K562 (cell line): ENCODE data around the gene MLH3. TPM values are rescaled to one million over a fixed set of nuclear protein-coding genes. Genes with fewer than 3 reads are reported as not detected.

ENCODE experiments used
- CHCHD3 ChIP-seq: fragments of 250-450 bp; sonication (Bioruptor Pico); IDR thresholded peaks from 2 replicates; pipeline ENCODE4 v2.1.2; 2022; ENCODE audit warnings: mild to moderate bottlenecking
- YY1 ChIP-seq, 3 experiments: IDR thresholded peaks; 2 replicates each; pipeline ENCODE4 v1.6.1; 2011; ENCODE audit warnings: low read length in 2 of 3, mild to moderate bottlenecking in 2 of 3, moderate library complexity in 2 of 3, borderline replicate concordance in 1 of 3, control low read depth in 1 of 3, low read depth in 1 of 3; ENCODE audit not compliant: insufficient read depth in 3 of 3, insufficient replicate concordance in 2 of 3, control insufficient read depth in 1 of 3, insufficient read length in 1 of 3; ENCODE audit errors: extremely low read depth in 1 of 3
- ZNF57 ChIP-seq: fragments of 450-650 bp; formaldehyde crosslinking; IDR thresholded peaks from 2 replicates; pipeline ENCODE4 v1.4.0; 2020; ENCODE audit warnings: mild to moderate bottlenecking, moderate library complexity
- ZNF717 ChIP-seq: fragments of 250-450 bp; sonication (Bioruptor Pico); IDR thresholded peaks from 2 replicates; pipeline ENCODE4 v1.5.0; 2021
- ZNF780A ChIP-seq: fragments of 250-450 bp; sonication (Bioruptor Pico); IDR thresholded peaks from 2 replicates; pipeline ENCODE4 v1.5.0; 2021; ENCODE audit warnings: mild to moderate bottlenecking
- polyA plus RNA-seq, 8 experiments: library from polyadenylated mRNA; depleted of rRNA in 4 of 8; stranded (reverse) in 5 of 8; unstranded in 3 of 8; fragments of >200 nt; fragmentation: Nextera tagmentation in 2 of 8; fragmentation: Illumina TruSeq in 1 of 8; extraction: Ambion mirVana in 2 of 8; extraction: Trizol in 1 of 8; gene quantifications; 2 replicates each; pipeline versions ENCODE4 v1.2.1 to v1.2.3, GENCODE V29; 2011 to 2014; ENCODE audit warnings: inconsistent platforms in 1 of 8, missing spikeins in 1 of 8
- total RNA-seq, 7 experiments: library from RNA; depleted of rRNA in 6 of 7; stranded (reverse); fragments of >200 nt in 6 of 7; fragmentation: Illumina TruSeq in 2 of 7; extraction: Trizol in 2 of 7; gene quantifications; 2 replicates each; pipeline versions ENCODE4 v1.2.1 to v1.2.3, GENCODE V29; 2011 to 2021; ENCODE audit warnings: low replicate concordance in 1 of 7
- TF ChIP-seq, protein P1 (sequence below): fragments of 450-650 bp; formaldehyde crosslinking; IDR thresholded peaks from 2 replicates; pipeline ENCODE4 v1.4.0; 2020; ENCODE audit warnings: mild to moderate bottlenecking, moderate library complexity
- TF ChIP-seq, protein P2 (sequence below): sonication (generic); formaldehyde crosslinking; IDR thresholded peaks from 2 replicates; pipeline ENCODE4 v1.8.0; 2023; ENCODE audit warnings: missing genetic modification reagents, mild to moderate bottlenecking, borderline replicate concordance
- TF ChIP-seq, protein P3 (sequence below), 2 experiments: fragments of 450-650 bp; formaldehyde crosslinking in 1 of 2; IDR thresholded peaks; 2 replicates each; pipeline versions ENCODE4 v1.4.0 to v1.6.1; 2014 to 2020; ENCODE audit warnings: mild to moderate bottlenecking in 2 of 2, borderline replicate concordance in 1 of 2, low read depth in 1 of 2

MLH3 gene
- total and polyA plus RNA-seq, 9 of the 15 experiments (the other 6 are each of a cell fraction or from before 2014, with no cell fraction given): 5.9 to 15.3 (median 10.7) TPM

DNA sequence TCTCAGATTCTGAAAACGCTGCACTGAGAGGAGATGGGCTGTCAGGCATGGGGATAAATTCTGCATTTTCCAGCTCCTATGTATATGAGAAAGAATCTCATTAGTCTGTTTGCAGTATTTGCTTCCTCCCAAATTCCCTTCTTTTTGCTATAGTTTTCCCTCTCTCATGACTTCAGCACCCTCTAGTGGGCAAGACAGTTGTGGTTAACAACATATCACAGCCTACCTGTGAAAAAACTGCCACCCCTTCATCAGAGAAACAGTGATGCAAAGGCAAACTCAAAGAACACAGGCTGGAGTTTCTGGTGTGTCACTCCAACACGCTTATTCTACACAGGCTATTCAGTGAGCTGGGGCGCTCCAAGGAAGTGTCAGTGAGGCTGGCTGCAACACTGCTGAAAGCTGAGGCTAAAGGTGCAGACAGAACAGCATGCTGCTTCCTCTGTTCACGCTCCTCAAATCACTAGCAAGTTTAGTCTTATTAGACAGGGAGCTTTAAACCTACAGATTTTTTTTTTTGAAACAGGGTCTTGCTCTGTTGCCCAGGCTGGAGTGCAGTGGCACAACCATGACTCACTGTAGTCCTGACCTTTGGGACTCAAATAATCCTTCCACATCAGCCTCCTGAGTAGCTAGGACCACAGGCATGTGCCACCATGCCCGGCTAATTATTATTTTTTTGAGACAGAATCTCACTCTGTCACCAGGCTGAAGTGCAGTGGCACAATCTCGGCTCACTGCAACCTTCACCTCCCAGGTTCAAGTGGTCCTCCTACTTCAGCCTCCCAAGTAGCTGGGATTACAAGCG, 37.5 kb upstream of the MLH3 start (continued):
- TF ChIP-seq, protein P1, sequence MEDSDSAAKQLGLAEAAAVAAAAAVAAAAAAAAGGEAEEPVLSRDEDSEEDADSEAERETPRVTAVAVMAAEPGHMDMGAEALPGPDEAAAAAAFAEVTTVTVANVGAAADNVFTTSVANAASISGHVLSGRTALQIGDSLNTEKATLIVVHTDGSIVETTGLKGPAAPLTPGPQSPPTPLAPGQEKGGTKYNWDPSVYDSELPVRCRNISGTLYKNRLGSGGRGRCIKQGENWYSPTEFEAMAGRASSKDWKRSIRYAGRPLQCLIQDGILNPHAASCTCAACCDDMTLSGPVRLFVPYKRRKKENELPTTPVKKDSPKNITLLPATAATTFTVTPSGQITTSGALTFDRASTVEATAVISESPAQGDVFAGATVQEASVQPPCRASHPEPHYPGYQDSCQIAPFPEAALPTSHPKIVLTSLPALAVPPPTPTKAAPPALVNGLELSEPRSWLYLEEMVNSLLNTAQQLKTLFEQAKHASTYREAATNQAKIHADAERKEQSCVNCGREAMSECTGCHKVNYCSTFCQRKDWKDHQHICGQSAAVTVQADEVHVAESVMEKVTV (CRISPR knock-in tag): peak; percentile 74
- TF ChIP-seq, protein P2, sequence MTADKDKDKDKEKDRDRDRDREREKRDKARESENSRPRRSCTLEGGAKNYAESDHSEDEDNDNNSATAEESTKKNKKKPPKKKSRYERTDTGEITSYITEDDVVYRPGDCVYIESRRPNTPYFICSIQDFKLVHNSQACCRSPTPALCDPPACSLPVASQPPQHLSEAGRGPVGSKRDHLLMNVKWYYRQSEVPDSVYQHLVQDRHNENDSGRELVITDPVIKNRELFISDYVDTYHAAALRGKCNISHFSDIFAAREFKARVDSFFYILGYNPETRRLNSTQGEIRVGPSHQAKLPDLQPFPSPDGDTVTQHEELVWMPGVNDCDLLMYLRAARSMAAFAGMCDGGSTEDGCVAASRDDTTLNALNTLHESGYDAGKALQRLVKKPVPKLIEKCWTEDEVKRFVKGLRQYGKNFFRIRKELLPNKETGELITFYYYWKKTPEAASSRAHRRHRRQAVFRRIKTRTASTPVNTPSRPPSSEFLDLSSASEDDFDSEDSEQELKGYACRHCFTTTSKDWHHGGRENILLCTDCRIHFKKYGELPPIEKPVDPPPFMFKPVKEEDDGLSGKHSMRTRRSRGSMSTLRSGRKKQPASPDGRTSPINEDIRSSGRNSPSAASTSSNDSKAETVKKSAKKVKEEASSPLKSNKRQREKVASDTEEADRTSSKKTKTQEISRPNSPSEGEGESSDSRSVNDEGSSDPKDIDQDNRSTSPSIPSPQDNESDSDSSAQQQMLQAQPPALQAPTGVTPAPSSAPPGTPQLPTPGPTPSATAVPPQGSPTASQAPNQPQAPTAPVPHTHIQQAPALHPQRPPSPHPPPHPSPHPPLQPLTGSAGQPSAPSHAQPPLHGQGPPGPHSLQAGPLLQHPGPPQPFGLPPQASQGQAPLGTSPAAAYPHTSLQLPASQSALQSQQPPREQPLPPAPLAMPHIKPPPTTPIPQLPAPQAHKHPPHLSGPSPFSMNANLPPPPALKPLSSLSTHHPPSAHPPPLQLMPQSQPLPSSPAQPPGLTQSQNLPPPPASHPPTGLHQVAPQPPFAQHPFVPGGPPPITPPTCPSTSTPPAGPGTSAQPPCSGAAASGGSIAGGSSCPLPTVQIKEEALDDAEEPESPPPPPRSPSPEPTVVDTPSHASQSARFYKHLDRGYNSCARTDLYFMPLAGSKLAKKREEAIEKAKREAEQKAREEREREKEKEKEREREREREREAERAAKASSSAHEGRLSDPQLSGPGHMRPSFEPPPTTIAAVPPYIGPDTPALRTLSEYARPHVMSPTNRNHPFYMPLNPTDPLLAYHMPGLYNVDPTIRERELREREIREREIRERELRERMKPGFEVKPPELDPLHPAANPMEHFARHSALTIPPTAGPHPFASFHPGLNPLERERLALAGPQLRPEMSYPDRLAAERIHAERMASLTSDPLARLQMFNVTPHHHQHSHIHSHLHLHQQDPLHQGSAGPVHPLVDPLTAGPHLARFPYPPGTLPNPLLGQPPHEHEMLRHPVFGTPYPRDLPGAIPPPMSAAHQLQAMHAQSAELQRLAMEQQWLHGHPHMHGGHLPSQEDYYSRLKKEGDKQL (CRISPR knock-in tag): no peak
- TF ChIP-seq ZNF717 (CRISPR knock-in tag): no peak
- TF ChIP-seq, protein P3, sequence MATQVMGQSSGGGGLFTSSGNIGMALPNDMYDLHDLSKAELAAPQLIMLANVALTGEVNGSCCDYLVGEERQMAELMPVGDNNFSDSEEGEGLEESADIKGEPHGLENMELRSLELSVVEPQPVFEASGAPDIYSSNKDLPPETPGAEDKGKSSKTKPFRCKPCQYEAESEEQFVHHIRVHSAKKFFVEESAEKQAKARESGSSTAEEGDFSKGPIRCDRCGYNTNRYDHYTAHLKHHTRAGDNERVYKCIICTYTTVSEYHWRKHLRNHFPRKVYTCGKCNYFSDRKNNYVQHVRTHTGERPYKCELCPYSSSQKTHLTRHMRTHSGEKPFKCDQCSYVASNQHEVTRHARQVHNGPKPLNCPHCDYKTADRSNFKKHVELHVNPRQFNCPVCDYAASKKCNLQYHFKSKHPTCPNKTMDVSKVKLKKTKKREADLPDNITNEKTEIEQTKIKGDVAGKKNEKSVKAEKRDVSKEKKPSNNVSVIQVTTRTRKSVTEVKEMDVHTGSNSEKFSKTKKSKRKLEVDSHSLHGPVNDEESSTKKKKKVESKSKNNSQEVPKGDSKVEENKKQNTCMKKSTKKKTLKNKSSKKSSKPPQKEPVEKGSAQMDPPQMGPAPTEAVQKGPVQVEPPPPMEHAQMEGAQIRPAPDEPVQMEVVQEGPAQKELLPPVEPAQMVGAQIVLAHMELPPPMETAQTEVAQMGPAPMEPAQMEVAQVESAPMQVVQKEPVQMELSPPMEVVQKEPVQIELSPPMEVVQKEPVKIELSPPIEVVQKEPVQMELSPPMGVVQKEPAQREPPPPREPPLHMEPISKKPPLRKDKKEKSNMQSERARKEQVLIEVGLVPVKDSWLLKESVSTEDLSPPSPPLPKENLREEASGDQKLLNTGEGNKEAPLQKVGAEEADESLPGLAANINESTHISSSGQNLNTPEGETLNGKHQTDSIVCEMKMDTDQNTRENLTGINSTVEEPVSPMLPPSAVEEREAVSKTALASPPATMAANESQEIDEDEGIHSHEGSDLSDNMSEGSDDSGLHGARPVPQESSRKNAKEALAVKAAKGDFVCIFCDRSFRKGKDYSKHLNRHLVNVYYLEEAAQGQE (IDR thresholded peaks at IDR 0.05; ENCODE audit: borderline replicate concordance): peak; percentile 73
- TF ChIP-seq, protein P3 (CRISPR knock-in tag; IDR thresholded peaks at IDR 0.05; ENCODE audit: low read depth): no peak
- TF ChIP-seq CHCHD3: no peak
- TF ChIP-seq ZNF57 (CRISPR knock-in tag): no peak
- no peak for TF ChIP-seq YY1 (IDR thresholded peaks at IDR 0.05; ENCODE audit: borderline replicate concordance in 1 of 3, control insufficient read depth in 1 of 3, extremely low read depth in 1 of 3, insufficient read depth in 3 of 3, insufficient read length in 1 of 3, insufficient replicate concordance in 2 of 3, low read depth in 1 of 3, low read length in 2 of 3)
- TF ChIP-seq ZNF780A (CRISPR knock-in tag): no peak
